GM12891 (cell line): Measurements from ENCODE around the gene MET.
"Not testable (repeated sequence)": the region's sequence is repeated elsewhere in the genome, so short reads cannot be mapped to it uniquely, and the experiment has no call there.

Experiments
- DNase-seq: peaks from one replicate; pipeline ENCODE4 v3.0.0; 2011; ENCODE audit warnings: low spot score; ENCODE audit not compliant: insufficient read length
- FAIRE-seq: peaks from 2 replicates; lab custom pipeline; 2011; peaks lifted over from hg19 to GRCh38; lab: Jason Lieb, UNC
- PAX5 ChIP-seq: IDR thresholded peaks from 2 replicates; pipeline ENCODE4 v1.6.1; 2011; ENCODE audit warnings: low read length, moderate library complexity, mild to moderate bottlenecking; ENCODE audit not compliant: insufficient read depth, severe bottlenecking
- POLR2A ChIP-seq: IDR thresholded peaks from 2 replicates; pipeline ENCODE4 v1.6.1; 2011; ENCODE audit warnings: low read depth, low read length, control low read depth
- POLR2AphosphoS5 ChIP-seq: IDR thresholded peaks from 2 replicates; pipeline ENCODE4 v1.6.1; 2011; ENCODE audit warnings: low read depth, low read length, control low read depth
- POU2F2 ChIP-seq: IDR thresholded peaks from 2 replicates; pipeline ENCODE4 v1.6.1; 2011; ENCODE audit warnings: low read depth, mild to moderate bottlenecking, control low read depth, low read length, moderate library complexity
- SPI1 ChIP-seq: IDR thresholded peaks from 2 replicates; pipeline ENCODE4 v1.6.1; 2011; ENCODE audit warnings: low read depth, low read length, control low read depth
- TAF1 ChIP-seq: IDR thresholded peaks from 2 replicates; pipeline ENCODE4 v1.6.1; 2011; ENCODE audit warnings: low read depth, low read length, control low read depth

The MET gene

DNA sequence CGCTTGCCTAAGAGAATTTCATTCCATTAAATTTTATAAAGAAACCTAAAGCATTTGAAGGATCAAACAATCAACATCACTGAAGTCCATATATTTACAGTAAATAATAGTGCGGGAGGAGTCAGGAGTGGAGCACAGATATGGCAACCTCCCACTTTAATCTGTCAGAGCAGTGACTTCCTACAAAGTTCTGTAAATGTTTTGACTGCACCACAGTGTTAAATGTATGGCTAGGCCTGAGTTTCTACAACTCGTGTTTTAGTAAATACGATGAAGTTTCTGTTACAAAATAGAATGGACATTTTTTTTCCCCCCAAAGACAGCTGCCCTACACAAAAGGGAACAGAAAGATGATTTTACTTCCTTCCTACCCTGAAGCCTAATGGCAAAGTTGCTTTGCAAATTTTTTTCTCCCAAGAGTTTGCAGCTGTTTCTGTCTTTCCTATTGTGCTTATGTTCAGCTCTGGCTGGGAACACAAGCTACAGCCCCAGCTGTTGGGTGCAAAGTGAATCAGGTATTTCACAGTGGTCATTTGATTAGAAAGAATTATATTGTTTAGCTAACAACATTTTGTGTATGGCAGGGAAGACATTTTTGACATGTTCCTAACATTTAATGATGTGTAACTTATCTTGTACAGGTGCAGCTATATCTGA is 62.1 kb downstream of the MET start:
- no peak for DNase-seq
- TF ChIP-seq SPI1 (no peak), POU2F2 (no peak)
- no peak for FAIRE-seq

DNA sequence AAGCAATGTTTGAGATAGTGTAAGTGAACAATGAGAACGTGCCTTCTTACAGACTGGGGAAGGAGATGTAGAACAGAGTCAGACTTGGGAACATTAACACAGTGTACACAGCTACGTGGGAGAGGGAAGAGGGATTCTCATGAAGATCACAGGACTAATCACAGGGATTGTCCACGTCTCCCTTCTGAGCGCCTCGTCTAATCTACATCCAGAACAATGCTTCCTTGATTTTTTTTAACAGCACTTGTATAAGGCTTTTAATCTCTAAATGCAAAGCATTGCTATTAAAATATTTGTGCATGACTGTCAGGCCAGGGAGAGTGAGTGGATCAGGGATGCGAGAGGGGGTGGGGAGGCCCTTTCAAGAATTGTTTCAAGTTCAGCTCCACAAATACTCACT is 62.7 kb downstream of the MET start:
- TF ChIP-seq PAX5: no peak
- TF ChIP-seq POLR2A: no peak
- TF ChIP-seq POU2F2: no peak
- no peak for TF ChIP-seq TAF1
- TF ChIP-seq SPI1: no peak
- no peak for TF ChIP-seq POLR2AphosphoS5
- no peak for FAIRE-seq
- DNase-seq: no peak

DNA sequence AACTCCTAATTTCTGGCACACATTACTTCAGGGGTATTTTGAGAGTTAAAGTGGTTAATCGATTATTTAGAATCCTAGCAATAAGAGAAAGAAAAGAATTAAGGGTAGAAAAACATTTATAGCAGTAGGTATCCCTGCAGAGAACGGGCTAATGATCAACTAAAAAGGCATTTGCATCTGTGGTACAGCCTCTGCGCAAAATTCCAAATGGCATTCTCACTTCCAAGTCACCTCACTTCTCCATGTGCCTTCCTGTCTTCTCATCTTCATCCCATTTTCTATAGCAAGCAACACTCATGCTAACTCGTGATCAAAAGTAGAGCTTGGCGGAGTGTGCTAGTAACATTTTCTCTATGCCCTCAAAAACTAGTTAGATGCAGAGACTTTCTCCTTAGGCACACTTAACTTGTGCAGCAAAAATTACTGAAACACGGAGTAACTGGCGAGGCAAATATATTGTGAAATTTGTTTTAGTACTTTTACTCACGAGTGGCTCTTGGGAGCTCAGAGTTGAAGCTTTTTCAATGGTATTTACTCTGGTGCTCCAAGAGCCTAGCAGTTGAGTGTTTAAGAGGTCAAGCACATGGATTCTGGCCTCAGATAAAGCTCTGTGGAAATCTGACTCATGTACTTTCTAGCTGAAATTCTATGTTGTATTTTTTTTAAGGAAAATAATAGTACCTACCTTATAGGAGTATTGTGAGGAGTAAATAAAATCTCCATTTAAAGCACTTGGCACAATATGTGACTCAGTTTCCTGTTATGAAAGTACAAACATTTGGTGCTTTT is 65.1 kb downstream of the MET start:
- DNase-seq (no peak), FAIRE-seq (no peak)
- TF ChIP-seq SPI1 (no peak), POU2F2 (no peak), TAF1 (no peak), POLR2AphosphoS5 (no peak), POLR2A (no peak)

GRCh38 chr7:116738378-116738777 is 66.4 kb downstream of the MET start:
- no peak for TF ChIP-seq POU2F2
- TF ChIP-seq POLR2AphosphoS5: no peak
- TF ChIP-seq PAX5: no peak
- TF ChIP-seq SPI1: no peak
- no peak for TF ChIP-seq TAF1
- TF ChIP-seq POLR2A: no peak
- DNase-seq: no peak

DNA sequence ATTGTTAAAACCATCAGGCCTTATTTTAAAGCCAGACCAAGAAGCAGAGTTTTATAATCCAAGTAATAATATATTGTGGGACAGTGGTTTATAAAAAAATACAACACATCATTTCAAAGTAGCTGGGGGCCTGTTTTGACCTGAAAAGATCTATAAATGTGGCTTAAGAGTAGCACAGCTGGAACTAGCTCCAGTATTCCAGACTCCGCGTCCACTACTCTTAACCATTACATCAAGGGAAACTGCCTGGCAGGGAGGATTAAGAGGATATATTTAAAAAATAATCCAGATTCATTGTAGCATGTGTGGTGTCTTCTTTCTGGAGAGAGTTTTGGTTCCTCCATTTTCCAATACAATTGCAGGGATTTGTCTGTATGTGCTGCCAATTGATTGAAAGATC is 67.3 kb downstream of the MET start:
- no peak for FAIRE-seq
- TF ChIP-seq POU2F2 (no peak), TAF1 (no peak), POLR2A (no peak), PAX5 (no peak), SPI1 (no peak)
- DNase-seq: no peak

More at GRCh38 chr7:116738378-116738777, 66.4 kb downstream of the MET start:
- FAIRE-seq: no peak

- DNase-seq (no peak), FAIRE-seq (no peak)
These were observed 68.2 kb downstream of the MET start for GRCh38 chr7:116740231-116740630.

GRCh38 chr7:116740755-116741462 is 68.9 kb downstream of the MET start:
- TF ChIP-seq POLR2AphosphoS5 (no peak), POLR2A (no peak), PAX5 (no peak), POU2F2 (no peak), SPI1 (no peak), TAF1 (no peak)
- no peak for FAIRE-seq
- no peak for DNase-seq

More at GRCh38 chr7:116740231-116740630, 68.2 kb downstream of the MET start:
- TF ChIP-seq PAX5 (no peak), POLR2AphosphoS5 (no peak), TAF1 (no peak), POLR2A (no peak), SPI1 (no peak), POU2F2 (no peak)

DNA sequence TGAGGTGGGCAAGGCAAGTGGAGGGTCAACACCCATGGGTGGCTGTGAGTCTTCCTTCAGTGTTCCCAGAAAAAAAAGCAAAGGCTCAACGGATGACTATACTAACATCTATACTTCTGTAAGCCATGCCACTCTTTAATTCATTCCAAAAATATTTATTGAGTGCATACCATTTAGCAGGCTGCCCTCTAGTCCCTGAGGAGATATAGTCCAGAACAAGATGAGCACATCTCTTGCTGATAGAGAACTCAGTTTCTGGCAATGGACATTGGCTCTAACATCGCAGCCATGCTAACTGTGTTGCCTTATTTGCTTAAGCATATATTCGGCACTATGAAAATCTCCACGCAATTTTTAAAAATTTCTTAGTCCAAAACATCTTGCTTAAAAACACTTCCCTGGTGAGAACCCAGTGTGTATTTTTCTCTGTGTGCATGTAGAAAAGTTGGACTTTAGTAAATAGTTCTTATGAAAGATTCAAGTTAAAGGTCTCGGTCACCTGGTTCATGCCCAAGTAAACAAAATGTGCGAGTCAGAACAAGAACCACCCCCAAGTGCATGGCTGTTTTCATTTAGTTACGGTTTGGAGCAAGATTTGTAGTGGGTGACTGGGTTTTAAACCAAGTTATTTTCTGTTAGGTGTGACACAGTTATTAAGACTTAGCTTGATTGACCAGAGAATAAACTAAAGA is 69.8 kb downstream of the MET start:
- FAIRE-seq (no peak), DNase-seq (no peak)
- TF ChIP-seq POLR2AphosphoS5 (no peak), TAF1 (no peak), POLR2A (no peak), SPI1 (no peak), POU2F2 (no peak), PAX5 (no peak)

DNA sequence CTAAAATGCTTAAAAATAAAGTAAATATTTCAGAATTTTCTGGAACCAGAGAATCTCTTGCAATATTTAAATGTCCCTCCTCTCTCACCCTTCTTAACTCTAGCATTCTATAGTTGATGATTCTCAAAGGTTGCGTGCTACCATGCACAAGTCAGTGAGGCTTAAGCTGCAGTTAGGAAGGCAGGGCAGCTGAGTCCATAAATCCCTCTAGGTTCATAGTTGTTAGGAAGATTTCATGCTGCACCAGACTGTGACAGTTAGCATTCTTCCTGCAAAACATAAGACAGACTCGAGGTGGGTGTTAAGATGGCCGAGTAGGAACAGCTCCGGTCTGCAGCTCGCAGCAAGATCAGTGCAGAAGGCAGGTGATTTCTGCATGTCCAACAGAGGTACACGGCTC is 70.6 kb downstream of the MET start:
- FAIRE-seq: no peak
- no peak for DNase-seq

DNA sequence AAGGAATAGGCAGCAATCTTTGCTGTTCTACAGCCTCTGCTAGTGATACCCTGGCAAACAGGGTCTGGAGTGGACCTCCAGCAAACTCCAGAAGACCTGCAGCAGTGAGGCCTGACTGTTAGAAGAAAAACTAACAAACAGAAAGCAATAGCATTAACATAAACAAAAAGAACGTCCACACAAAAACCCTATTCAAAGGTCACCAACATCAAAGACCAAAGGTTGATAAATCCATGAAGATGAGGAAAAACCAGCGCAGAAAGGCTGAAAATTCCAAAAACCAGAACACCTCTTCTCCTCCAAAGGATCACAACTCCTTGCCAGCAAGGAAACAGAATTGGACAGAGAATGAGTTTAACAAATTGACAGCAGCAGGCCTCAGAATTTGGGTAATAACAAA is 71.8 kb downstream of the MET start:
- FAIRE-seq, DNase-seq: not testable (repeated sequence)

More for the DNA sequence above, 70.6 kb downstream of the MET start:
- TF ChIP-seq POLR2A (no peak), POLR2AphosphoS5 (no peak), SPI1 (no peak), TAF1 (no peak), POU2F2 (no peak), PAX5 (no peak)

GRCh38 chr7:116746388-116746787 is 74.4 kb downstream of the MET start:
- DNase-seq, FAIRE-seq: not testable (repeated sequence)

DNA sequence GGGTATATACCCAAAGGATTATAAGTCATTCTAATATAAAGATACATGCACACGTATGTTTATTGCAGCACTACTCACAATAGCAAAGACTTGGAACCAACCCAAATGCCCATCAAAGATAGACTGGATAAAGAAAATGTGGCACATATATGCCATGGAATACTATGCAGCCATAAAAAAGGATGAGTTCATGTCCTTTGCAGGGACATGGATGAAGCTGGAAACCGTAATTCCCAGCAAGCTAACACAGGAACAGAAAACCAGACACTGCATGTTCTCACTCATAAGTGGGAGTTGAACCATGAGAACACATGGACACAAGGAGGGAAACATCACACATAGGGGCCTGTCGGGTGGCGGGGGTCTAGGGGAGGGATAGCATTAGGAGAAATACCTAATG is 79.1 kb downstream of the MET start:
- not testable (repeated sequence) for DNase-seq, FAIRE-seq
